ENCODE data around the gene LIN7C.

DNA sequence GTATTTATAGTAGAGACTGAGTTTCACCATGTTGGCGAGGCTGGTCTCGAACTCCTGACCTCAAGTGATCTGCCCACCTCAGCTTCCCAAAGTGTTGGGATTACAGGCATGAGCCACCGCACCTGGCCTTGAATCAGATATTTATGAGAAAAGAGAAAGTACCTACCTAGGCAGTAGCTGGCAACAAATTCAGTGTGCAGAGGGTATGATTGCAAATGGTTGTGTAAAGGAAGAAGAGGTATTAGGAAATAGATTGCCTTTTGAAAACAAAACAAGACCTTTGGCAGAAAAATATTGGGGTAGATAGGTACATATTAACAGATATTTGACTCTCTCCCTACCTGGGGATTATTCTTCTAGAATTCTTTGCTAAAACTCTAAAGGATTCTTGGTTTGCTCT lies 38.5 kb upstream of the LIN7C start:
- TF ChIP-seq, protein P1, sequence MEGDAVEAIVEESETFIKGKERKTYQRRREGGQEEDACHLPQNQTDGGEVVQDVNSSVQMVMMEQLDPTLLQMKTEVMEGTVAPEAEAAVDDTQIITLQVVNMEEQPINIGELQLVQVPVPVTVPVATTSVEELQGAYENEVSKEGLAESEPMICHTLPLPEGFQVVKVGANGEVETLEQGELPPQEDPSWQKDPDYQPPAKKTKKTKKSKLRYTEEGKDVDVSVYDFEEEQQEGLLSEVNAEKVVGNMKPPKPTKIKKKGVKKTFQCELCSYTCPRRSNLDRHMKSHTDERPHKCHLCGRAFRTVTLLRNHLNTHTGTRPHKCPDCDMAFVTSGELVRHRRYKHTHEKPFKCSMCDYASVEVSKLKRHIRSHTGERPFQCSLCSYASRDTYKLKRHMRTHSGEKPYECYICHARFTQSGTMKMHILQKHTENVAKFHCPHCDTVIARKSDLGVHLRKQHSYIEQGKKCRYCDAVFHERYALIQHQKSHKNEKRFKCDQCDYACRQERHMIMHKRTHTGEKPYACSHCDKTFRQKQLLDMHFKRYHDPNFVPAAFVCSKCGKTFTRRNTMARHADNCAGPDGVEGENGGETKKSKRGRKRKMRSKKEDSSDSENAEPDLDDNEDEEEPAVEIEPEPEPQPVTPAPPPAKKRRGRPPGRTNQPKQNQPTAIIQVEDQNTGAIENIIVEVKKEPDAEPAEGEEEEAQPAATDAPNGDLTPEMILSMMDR (IDR thresholded peaks at IDR 0.05) = no peak
- TF ChIP-seq POLR2A (IDR thresholded peaks at IDR 0.05) = no peak
